GM23338 (cell line): ENCODE measurements around the gene CFAP100.

Source experiments
- CREB1 ChIP-seq: fragments of 250-450 bp; sonication (Bioruptor Pico); IDR thresholded peaks from 2 replicates; pipeline ENCODE4 v1.5.0; 2020; ENCODE audit warnings: low read depth, mild to moderate bottlenecking, moderate library complexity
- CTCF ChIP-seq, 2 experiments: fragments of 200-600 bp in 1 of 2; sonication (generic) in 1 of 2; conservative IDR thresholded peaks; 2 replicates each; pipeline versions ENCODE4 v1.5.1 to v1.6.1; 2016 to 2017; ENCODE audit warnings: antibody characterized with exemption in 2 of 2, low read depth in 2 of 2, mild to moderate bottlenecking in 2 of 2, moderate library complexity in 1 of 2
- ETS1 ChIP-seq: IDR thresholded peaks from 2 replicates; pipeline ENCODE4 v1.6.1; 2016; ENCODE audit warnings: antibody characterized with exemption
- EZH2 ChIP-seq: fragments of 200-600 bp; sonication (generic); IDR thresholded peaks from one replicate; pipeline ENCODE4 v1.8.0; 2017; ENCODE audit warnings: antibody characterized with exemption, mild to moderate bottlenecking, low read depth; ENCODE audit not compliant: unreplicated experiment
- EZH2phosphoT487 ChIP-seq: fragments of 200-600 bp; sonication (generic); IDR thresholded peaks from one replicate; pipeline ENCODE4 v1.8.1; 2018; ENCODE audit warnings: antibody characterized with exemption; ENCODE audit not compliant: unreplicated experiment
- POLR2AphosphoS5 ChIP-seq: IDR thresholded peaks from 2 replicates; pipeline ENCODE4 v1.6.1; 2016; ENCODE audit warnings: antibody characterized with exemption, low read depth
- REST ChIP-seq: IDR thresholded peaks from one replicate; pipeline ENCODE4 v1.6.1; 2018; ENCODE audit warnings: antibody characterized with exemption; ENCODE audit not compliant: unreplicated experiment
- STAT1 ChIP-seq: IDR thresholded peaks from one replicate; pipeline ENCODE4 v1.6.1; 2016; ENCODE audit warnings: antibody characterized with exemption; ENCODE audit not compliant: unreplicated experiment
- ZNF331 ChIP-seq: fragments of 250-450 bp; sonication (Bioruptor Pico); IDR thresholded peaks from 2 replicates; pipeline ENCODE4 v1.5.0; 2020; ENCODE audit warnings: low read depth, mild to moderate bottlenecking, moderate library complexity

- TF ChIP-seq CREB1 (no peak), REST (no peak), CTCF (conservative IDR thresholded peaks at IDR 0.05; ENCODE audit: low read depth in 2 of 2) (no peak), ZNF331 (CRISPR knock-in tag) (no peak), EZH2phosphoT487 (no peak), POLR2AphosphoS5 (no peak), EZH2 (no peak), ETS1 (no peak), STAT1 (no peak)
Measured at GRCh38 chr3:126417981-126418530, 23.3 kb downstream of the CFAP100 start.
